ENCODE measurements around the gene ATP5F1D. TPM values are rescaled to one million over a fixed set of nuclear protein-coding genes. Genes with fewer than 3 reads are reported as not detected.
A peak's percentile ranks its signal among the peaks of the same experiment; 100 is the strongest.

ATP5F1D gene
- total and polyA plus RNA-seq, 2 of the 13 experiments (the other 11 are each of a cell fraction or from before 2014, with no cell fraction given) = 39.4 to 78.7 TPM

DNA sequence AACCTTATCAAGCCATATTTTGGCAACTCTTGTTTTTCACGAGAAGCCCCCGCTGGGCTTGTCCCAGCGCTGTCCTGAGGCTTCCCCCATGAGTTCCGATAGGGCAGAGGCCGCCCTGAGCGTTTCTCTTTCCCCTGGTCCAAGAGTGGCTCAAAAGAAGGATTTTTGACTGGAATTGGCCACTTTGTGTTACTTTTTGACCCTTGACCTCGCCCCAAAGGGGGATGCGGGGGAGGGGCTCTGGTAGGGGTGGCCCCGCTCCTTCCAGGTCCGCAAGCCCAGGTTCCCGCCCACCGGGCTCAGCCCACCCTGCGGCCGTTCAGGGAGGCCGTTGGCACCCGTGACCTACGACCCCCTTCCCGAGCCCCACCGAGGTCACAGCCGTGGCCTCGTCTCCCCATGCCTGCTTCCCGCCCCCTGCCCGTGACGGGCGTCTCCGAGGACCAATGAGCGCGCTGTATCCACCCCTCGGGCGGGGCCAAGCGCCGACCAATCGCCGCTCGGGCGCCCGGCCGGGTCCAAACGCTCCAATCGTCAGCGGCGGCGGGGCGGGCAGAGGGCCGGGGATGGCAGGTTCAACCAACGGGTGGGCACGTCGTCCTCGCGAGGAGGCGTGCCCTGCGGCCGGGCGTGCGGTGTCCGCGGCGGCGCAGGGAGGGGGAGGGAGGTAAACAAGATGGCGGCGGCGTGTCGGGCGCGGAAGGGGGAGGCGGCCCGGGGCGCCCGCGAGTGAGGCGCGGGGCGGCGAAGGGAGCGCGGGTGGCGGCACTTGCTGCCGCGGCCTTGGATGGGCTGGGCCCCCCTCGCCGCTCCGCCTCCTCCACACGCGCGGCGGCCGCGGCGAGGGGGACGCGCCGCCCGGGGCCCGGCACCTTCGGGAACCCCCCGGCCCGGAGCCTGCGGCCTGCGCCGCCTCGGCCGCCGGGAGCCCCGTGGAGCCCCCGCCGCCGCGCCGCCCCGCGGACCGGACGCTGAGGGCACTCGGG lies 36.1 kb upstream of the ATP5F1D start, which contains the start of gene STK11 (continued):
- TF ChIP-seq, protein P1, sequence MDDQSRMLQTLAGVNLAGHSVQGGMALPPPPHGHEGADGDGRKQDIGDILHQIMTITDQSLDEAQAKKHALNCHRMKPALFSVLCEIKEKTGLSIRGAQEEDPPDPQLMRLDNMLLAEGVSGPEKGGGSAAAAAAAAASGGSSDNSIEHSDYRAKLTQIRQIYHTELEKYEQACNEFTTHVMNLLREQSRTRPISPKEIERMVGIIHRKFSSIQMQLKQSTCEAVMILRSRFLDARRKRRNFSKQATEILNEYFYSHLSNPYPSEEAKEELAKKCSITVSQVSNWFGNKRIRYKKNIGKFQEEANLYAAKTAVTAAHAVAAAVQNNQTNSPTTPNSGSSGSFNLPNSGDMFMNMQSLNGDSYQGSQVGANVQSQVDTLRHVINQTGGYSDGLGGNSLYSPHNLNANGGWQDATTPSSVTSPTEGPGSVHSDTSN (CRISPR knock-in tag; IDR thresholded peaks at IDR 0.05; ENCODE audit: borderline replicate concordance) = peak; percentile 68; the same call in 1 of the 2 replicates
- TF ChIP-seq, protein P2, sequence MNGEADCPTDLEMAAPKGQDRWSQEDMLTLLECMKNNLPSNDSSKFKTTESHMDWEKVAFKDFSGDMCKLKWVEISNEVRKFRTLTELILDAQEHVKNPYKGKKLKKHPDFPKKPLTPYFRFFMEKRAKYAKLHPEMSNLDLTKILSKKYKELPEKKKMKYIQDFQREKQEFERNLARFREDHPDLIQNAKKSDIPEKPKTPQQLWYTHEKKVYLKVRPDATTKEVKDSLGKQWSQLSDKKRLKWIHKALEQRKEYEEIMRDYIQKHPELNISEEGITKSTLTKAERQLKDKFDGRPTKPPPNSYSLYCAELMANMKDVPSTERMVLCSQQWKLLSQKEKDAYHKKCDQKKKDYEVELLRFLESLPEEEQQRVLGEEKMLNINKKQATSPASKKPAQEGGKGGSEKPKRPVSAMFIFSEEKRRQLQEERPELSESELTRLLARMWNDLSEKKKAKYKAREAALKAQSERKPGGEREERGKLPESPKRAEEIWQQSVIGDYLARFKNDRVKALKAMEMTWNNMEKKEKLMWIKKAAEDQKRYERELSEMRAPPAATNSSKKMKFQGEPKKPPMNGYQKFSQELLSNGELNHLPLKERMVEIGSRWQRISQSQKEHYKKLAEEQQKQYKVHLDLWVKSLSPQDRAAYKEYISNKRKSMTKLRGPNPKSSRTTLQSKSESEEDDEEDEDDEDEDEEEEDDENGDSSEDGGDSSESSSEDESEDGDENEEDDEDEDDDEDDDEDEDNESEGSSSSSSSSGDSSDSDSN (CRISPR knock-in tag; IDR thresholded peaks at IDR 0.05) = peak; percentile 37
- TF ChIP-seq GATAD1 (CRISPR knock-in tag; IDR thresholded peaks at IDR 0.05) (peak; percentile 78; the same call in 1 of the 2 replicates), ZNF337 (CRISPR knock-in tag; IDR thresholded peaks at IDR 0.05; ENCODE audit: borderline replicate concordance, low read depth) (0 out of 2 replicates have a peak, but pooled peaks have one; percentile 41), ZNF143 (CRISPR knock-in tag; IDR thresholded peaks at IDR 0.05) (no peak), SNAPC2 (CRISPR knock-in tag; IDR thresholded peaks at IDR 0.05) (0 out of 2 replicates have a peak, but pooled peaks have one; percentile 19), POGZ (CRISPR knock-in tag; IDR thresholded peaks at IDR 0.05) (peak; percentile 65; the same call in 1 of the 2 replicates), SETDB1 (CRISPR knock-in tag; IDR thresholded peaks at IDR 0.05; ENCODE audit: borderline replicate concordance) (no peak), ZMYM4 (CRISPR knock-in tag; IDR thresholded peaks at IDR 0.05) (peak; percentile 58), NR2C2 (CRISPR knock-in tag; IDR thresholded peaks at IDR 0.05; ENCODE audit: borderline replicate concordance) (peak; percentile 98), HOXD1 (CRISPR knock-in tag; IDR thresholded peaks at IDR 0.05) (peak; percentile 74; the same call in 1 of the 2 replicates), HNRNPH1 (optimal IDR thresholded peaks at IDR 0.05; ENCODE audit: low read depth, low read length) (no peak), TGIF2 (CRISPR knock-in tag; IDR thresholded peaks at IDR 0.05) (peak; percentile 29; the same call in 1 of the 2 replicates), SNAI1 (CRISPR knock-in tag; IDR thresholded peaks at IDR 0.05; ENCODE audit: borderline replicate concordance) (no peak), KMT2A (CRISPR knock-in tag; IDR thresholded peaks at IDR 0.05) (peak; percentile 52; the same call in 1 of the 2 replicates), SMARCE1 (IDR thresholded peaks at IDR 0.05; ENCODE audit: borderline replicate concordance) (no peak), ZFP37 (CRISPR knock-in tag; IDR thresholded peaks at IDR 0.05; ENCODE audit: borderline replicate concordance) (no peak), FOXM1 (CRISPR knock-in tag; IDR thresholded peaks at IDR 0.05) (0 out of 2 replicates have a peak, but pooled peaks have one; percentile 28), NFYC (CRISPR knock-in tag; IDR thresholded peaks at IDR 0.05) (peak; percentile 97), MEF2D (CRISPR knock-in tag; IDR thresholded peaks at IDR 0.05) (0 out of 2 replicates have a peak, but pooled peaks have one; percentile 53)
- TF ChIP-seq, protein P3, sequence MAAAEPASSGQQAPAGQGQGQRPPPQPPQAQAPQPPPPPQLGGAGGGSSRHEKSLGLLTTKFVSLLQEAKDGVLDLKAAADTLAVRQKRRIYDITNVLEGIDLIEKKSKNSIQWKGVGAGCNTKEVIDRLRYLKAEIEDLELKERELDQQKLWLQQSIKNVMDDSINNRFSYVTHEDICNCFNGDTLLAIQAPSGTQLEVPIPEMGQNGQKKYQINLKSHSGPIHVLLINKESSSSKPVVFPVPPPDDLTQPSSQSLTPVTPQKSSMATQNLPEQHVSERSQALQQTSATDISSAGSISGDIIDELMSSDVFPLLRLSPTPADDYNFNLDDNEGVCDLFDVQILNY (CRISPR knock-in tag; conservative IDR thresholded peaks at IDR 0.05) = peak; percentile 48; the same call in 1 of the 2 replicates
- TF ChIP-seq, protein P4, sequence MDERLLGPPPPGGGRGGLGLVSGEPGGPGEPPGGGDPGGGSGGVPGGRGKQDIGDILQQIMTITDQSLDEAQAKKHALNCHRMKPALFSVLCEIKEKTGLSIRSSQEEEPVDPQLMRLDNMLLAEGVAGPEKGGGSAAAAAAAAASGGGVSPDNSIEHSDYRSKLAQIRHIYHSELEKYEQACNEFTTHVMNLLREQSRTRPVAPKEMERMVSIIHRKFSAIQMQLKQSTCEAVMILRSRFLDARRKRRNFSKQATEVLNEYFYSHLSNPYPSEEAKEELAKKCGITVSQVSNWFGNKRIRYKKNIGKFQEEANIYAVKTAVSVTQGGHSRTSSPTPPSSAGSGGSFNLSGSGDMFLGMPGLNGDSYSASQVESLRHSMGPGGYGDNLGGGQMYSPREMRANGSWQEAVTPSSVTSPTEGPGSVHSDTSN (CRISPR knock-in tag; IDR thresholded peaks at IDR 0.05) = peak; percentile 95

Data from HepG2 (cell line).